Measurements from ENCODE around the gene CALM3.

CALM3 gene

DNA sequence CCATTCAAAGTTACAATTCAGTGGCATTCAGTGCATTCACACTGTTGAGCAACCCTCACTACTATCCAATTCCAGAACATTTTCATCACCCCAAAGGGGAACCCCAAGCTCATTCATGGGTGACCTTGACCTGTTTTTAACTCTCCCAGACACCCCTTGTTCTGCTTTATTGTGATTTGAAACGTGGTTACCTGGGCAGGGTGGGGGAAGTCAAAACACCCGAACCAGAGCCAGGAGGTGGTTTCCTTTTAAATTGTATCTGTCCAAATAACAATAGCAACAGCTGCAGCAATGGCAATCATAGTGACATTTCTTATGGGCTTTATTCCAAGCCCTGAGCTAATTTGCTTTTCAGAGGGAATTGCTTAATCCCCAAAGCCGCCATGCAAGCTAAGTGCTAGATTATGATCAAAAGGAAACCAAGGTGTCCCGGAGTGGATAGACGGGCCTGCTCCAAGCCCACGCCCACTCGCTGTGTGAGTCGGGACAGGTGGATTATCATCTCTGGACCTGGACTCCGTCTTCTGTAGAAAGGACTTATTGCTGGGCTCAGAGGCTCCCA lies 17.6 kb downstream of the CALM3 start:
- TF ChIP-seq, protein P1, sequence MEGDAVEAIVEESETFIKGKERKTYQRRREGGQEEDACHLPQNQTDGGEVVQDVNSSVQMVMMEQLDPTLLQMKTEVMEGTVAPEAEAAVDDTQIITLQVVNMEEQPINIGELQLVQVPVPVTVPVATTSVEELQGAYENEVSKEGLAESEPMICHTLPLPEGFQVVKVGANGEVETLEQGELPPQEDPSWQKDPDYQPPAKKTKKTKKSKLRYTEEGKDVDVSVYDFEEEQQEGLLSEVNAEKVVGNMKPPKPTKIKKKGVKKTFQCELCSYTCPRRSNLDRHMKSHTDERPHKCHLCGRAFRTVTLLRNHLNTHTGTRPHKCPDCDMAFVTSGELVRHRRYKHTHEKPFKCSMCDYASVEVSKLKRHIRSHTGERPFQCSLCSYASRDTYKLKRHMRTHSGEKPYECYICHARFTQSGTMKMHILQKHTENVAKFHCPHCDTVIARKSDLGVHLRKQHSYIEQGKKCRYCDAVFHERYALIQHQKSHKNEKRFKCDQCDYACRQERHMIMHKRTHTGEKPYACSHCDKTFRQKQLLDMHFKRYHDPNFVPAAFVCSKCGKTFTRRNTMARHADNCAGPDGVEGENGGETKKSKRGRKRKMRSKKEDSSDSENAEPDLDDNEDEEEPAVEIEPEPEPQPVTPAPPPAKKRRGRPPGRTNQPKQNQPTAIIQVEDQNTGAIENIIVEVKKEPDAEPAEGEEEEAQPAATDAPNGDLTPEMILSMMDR (conservative IDR thresholded peaks at IDR 0.05), result no peak
- no peak overlapping the region for H3K27ac ChIP-seq

DNA sequence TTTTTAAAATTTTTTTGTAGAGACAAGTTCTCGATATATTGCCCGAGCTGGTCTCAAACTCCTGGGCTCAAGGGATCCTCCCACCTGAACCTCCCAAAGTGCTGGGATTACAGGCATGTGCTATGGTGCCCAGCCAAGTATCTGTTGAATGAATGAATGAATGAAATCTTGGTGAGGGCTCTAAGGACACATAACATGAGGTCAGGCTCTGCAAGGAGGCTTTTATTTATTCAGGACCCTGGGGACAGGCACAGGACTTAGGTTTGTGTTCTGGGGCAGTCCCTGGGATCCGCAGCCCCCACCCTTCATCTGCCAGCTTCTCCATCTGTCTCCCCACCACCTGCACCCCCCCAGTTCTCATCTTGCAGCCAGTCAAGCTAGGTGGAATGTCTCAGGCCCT lies 19.1 kb downstream of the CALM3 start:
- TF ChIP-seq, protein P1 (conservative IDR thresholded peaks at IDR 0.05), result no peak

DNA sequence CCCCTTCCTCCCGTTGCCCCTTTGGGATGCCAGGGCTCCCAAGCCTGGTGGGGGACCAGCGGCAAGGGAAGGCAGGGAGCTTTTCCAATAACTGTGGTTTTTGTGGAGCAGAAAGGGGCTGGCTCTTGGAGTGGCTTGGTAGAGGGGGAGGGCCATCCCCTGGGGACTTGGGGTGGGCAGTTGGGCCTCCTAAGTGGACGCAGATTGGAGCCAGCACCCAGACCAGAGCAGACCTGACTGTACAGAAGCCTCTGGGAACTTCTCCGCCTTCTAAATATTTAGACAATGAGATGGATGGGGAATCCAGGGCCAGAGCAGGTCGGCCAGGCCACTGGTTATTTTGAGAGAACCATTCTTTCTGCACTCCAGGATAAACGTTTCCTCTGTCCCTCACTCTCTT lies 19.6 kb downstream of the CALM3 start:
- no peak overlapping the region for H3K27ac ChIP-seq
- TF ChIP-seq, protein P1 (conservative IDR thresholded peaks at IDR 0.05), result no peak

More for the DNA sequence above, 19.1 kb downstream of the CALM3 start:
- no peak overlapping the region for H3K27ac ChIP-seq

DNA sequence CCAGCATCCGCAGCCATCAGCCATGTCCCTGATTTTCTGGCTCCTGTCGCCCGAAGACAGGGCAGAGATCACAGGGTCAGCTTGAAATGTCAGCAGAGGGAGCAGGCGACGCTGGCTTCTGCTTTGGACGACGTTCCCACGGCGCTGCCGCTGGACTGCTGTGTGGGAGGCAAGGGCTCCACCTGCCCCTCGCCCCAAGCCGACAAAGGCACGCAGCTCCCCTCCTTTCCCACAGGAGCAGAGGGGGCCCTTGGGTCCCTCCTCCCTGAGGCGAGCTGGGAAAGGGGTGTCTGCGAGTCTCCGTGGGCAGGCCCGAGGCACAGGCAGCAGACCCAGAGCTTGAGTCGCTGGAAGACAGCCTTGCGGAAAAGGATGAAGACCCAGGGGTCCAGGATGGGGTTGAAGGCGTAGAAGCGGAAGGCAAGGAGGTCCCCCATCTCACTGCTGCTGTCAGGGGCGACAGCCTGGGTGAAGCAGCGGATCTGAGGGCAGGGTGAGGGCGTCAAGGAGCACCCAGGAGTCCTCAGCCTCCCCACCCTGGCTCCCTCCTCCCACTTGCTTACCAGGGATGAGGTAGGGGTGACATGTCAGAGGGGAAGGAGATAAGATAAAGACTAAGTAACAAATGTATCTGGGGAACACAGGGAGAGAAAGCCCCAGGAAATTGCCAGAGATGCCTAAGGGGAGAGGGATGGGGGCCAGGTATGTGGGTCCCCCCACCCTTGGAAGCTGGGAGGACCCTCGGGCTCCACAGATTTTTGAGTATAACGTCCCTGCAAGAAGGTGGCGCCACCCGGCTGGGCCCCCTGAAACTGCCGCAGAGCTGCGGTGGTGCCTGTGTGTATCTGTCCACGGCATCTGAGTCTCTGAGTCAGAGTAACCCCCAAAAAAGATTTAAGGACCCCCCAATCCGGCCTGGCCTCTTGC lies 20.3 kb downstream of the CALM3 start:
- no peak overlapping the region for H3K27ac ChIP-seq
- TF ChIP-seq, protein P1 (conservative IDR thresholded peaks at IDR 0.05), result no peak

DNA sequence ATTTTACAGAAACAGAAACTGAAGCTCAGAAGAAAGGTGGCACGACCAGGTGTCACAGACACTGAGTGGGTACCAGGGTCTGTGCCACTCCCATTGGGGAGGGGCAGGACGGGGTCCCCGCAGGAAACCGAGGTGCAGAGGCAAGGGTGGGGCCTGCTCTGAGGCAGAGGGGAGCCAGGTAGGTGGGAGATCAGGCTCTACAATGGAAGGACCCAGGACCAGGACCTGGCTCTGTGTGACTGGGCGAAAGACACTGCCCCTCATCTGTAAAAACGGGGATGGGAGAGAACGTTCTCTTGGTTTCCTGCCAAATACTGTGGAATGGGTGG lies 21.0 kb downstream of the CALM3 start:
- TF ChIP-seq, protein P1 (conservative IDR thresholded peaks at IDR 0.05), result no peak
- no peak overlapping the region for H3K27ac ChIP-seq

DNA sequence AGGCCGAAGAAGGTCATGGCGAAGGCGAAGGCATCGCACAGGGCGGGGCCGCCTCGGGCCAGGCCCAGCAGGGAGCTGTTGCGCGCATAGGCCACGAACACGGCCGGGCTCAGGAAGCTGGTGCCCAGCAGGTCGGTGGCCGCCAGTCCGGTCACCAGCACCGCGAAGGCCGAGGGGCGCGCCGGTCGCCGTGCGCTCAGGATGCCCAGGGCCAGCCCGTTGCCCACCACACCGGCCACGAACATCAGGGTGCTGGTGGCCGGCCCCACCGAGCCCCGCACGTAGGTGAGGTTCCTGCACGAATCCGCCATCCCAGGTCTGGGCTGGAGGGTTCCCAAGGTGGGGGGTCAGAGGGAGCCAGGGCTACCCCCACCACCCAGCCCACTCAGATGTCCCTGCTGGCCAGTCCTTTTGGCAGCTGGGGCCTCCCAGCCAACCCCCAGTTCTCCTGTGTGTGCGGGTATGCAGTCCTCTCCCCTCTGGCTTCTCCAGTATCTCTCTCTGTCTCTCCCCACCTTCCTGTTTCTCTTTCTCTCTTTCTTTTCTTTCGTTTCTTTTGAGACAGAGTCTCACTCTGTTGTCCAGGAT lies 22.9 kb downstream of the CALM3 start:
- TF ChIP-seq, protein P1 (conservative IDR thresholded peaks at IDR 0.05), result no peak
- no peak overlapping the region for H3K27ac ChIP-seq

DNA sequence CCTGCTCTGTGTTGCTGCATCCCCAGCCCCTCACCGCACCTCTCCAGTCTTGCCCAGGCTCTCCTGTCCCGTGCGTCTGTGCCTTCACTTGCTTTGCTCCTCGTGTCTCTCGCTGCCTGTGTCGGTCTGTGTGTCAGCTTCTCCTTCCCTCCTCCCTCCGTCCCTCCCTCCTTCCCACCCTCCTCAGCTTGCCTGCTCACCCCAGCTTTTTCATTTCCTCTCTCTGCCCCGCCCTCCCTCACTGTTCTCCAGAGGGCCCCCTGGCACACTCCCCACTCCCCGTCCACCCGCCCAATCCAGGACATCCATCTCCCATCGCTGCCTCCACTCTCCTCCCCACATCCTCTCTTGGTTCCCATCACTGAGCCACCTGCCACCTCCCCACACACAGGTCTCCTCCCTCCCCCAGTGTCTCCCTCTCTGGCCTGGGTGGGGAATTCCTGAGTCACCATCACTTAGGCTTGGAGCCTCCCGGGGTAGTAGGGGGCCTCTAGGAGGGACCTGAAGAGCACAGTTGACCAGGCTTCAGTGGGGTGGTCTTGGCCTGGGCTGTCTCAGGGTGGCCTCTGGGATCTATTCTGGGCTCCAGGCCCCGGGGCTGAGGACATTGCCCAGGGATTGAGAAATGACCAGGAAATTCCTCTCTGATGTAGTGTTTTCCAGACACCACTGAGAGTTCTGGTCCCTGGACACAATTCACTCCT lies 24.0 kb downstream of the CALM3 start, which contains the start of gene PTGIR:
TSS of gene PTGIR (minus strand) at position 132 of the 704 bp plus-strand sequence. CDS start 864 bp downstream, outside the sequence.
- H3K27ac ChIP-seq, result no peak within 1 kb of the TSS
- TF ChIP-seq, protein P1 (conservative IDR thresholded peaks at IDR 0.05), result no peak

Data from VCaP (cell line).